ENCODE results near the gene ETV5.

Gene ETV5

GRCh38 chr3:186077466-186077865 lies 31.4 kb downstream of the ETV5 start:
- Histone ChIP-seq H3K4me1 (ENCODE audit: control insufficient read depth, insufficient read depth, low read length) (no peaks in the 10 kb centered on the region), H3K9me3 (ENCODE audit: control insufficient read depth, low read length) (peaks cover 9% of the 10 kb centered on the region), H3K9ac (ENCODE audit: low read length) (no peak overlapping the region), H3K4me3 (ENCODE audit: low read length) (no peak overlapping the region), H3K36me3 (ENCODE audit: control insufficient read depth, insufficient read depth, low read length, severe bottlenecking) (peaks cover 42% of the 10 kb centered on the region), H3K27me3 (replicated peaks; ENCODE audit: control insufficient read depth, insufficient read depth, low read length) (no peaks in the 10 kb centered on the region)
- no peak for DNase-seq (ENCODE audit: low read depth)

- DNase-seq (ENCODE audit: low read depth), result no peak
- peaks cover 42% of the 10 kb centered on the region for H3K36me3 ChIP-seq (ENCODE audit: control insufficient read depth, insufficient read depth, low read length, severe bottlenecking)
These were observed 32.8 kb downstream of the ETV5 start for GRCh38 chr3:186075931-186076567.

GRCh38 chr3:186075489-186075888 lies 33.4 kb downstream of the ETV5 start:
- Histone ChIP-seq H3K27me3 (replicated peaks; ENCODE audit: control insufficient read depth, insufficient read depth, low read length) (no peaks in the 10 kb centered on the region), H3K9ac (ENCODE audit: low read length) (no peak overlapping the region), H3K4me3 (ENCODE audit: low read length) (no peak overlapping the region), H3K36me3 (ENCODE audit: control insufficient read depth, insufficient read depth, low read length, severe bottlenecking) (peaks cover 37% of the 10 kb centered on the region), H3K4me1 (ENCODE audit: control insufficient read depth, insufficient read depth, low read length) (peaks cover 4% of the 10 kb centered on the region), H3K9me3 (ENCODE audit: control insufficient read depth, low read length) (peaks cover 9% of the 10 kb centered on the region)
- no peak for DNase-seq (ENCODE audit: low read depth)

More at GRCh38 chr3:186075931-186076567, 32.8 kb downstream of the ETV5 start:
- H3K9me3 ChIP-seq (ENCODE audit: control insufficient read depth, low read length), result peaks cover 9% of the 10 kb centered on the region
- no peak overlapping the region for H3K4me3 ChIP-seq (ENCODE audit: low read length)
- no peaks in the 10 kb centered on the region for H3K27me3 ChIP-seq (replicated peaks; ENCODE audit: control insufficient read depth, insufficient read depth, low read length)
- H3K9ac ChIP-seq (ENCODE audit: low read length), result no peak overlapping the region
- H3K4me1 ChIP-seq (ENCODE audit: control insufficient read depth, insufficient read depth, low read length), result peaks cover 2% of the 10 kb centered on the region

GRCh38 chr3:186073641-186074040 lies 35.2 kb downstream of the ETV5 start:
- no peak for DNase-seq (ENCODE audit: low read depth)
- peaks cover 25% of the 10 kb centered on the region for H3K36me3 ChIP-seq (ENCODE audit: control insufficient read depth, insufficient read depth, low read length, severe bottlenecking)
- H3K9ac ChIP-seq (ENCODE audit: low read length), result no peak overlapping the region
- no peak overlapping the region for H3K4me3 ChIP-seq (ENCODE audit: low read length)
- H3K9me3 ChIP-seq (ENCODE audit: control insufficient read depth, low read length), result peaks cover 9% of the 10 kb centered on the region
- no peaks in the 10 kb centered on the region for H3K27me3 ChIP-seq (replicated peaks; ENCODE audit: control insufficient read depth, insufficient read depth, low read length)
- peaks cover 4% of the 10 kb centered on the region for H3K4me1 ChIP-seq (ENCODE audit: control insufficient read depth, insufficient read depth, low read length)

GRCh38 chr3:186070996-186071395 lies 37.9 kb downstream of the ETV5 start:
- no peak overlapping the region for H3K9ac ChIP-seq (ENCODE audit: low read length)
- H3K27me3 ChIP-seq (replicated peaks; ENCODE audit: control insufficient read depth, insufficient read depth, low read length), result no peaks in the 10 kb centered on the region

GRCh38 chr3:186070550-186070949 lies 38.3 kb downstream of the ETV5 start:
- H3K4me1 ChIP-seq (ENCODE audit: control insufficient read depth, insufficient read depth, low read length), result peaks cover 4% of the 10 kb centered on the region
- no peak for DNase-seq (ENCODE audit: low read depth)
- peaks cover 8% of the 10 kb centered on the region for H3K9me3 ChIP-seq (ENCODE audit: control insufficient read depth, low read length)
- no peaks in the 10 kb centered on the region for H3K27me3 ChIP-seq (replicated peaks; ENCODE audit: control insufficient read depth, insufficient read depth, low read length)
- H3K4me3 ChIP-seq (ENCODE audit: low read length), result no peak overlapping the region
- no peak overlapping the region for H3K9ac ChIP-seq (ENCODE audit: low read length)
- peaks cover 12% of the 10 kb centered on the region for H3K36me3 ChIP-seq (ENCODE audit: control insufficient read depth, insufficient read depth, low read length, severe bottlenecking)

More at GRCh38 chr3:186070996-186071395, 37.9 kb downstream of the ETV5 start:
- no peak for DNase-seq (ENCODE audit: low read depth)
- H3K36me3 ChIP-seq (ENCODE audit: control insufficient read depth, insufficient read depth, low read length, severe bottlenecking), result peaks cover 14% of the 10 kb centered on the region
- no peak overlapping the region for H3K4me3 ChIP-seq (ENCODE audit: low read length)
- H3K4me1 ChIP-seq (ENCODE audit: control insufficient read depth, insufficient read depth, low read length), result peaks cover 4% of the 10 kb centered on the region
- H3K9me3 ChIP-seq (ENCODE audit: control insufficient read depth, low read length), result peaks cover 9% of the 10 kb centered on the region

- peaks cover 12% of the 10 kb centered on the region for H3K36me3 ChIP-seq (ENCODE audit: control insufficient read depth, insufficient read depth, low read length, severe bottlenecking)
- peaks cover 4% of the 10 kb centered on the region for H3K4me1 ChIP-seq (ENCODE audit: control insufficient read depth, insufficient read depth, low read length)
- H3K9ac ChIP-seq (ENCODE audit: low read length), result no peak overlapping the region
- peaks cover 5% of the 10 kb centered on the region for H3K9me3 ChIP-seq (ENCODE audit: control insufficient read depth, low read length)
- no peak overlapping the region for H3K4me3 ChIP-seq (ENCODE audit: low read length)
- no peaks in the 10 kb centered on the region for H3K27me3 ChIP-seq (replicated peaks; ENCODE audit: control insufficient read depth, insufficient read depth, low read length)
- DNase-seq (ENCODE audit: low read depth), result no peak
These were observed 38.8 kb downstream of the ETV5 start for GRCh38 chr3:186070133-186070532.

- peaks cover 17% of the 10 kb centered on the region for H3K36me3 ChIP-seq (ENCODE audit: control insufficient read depth, insufficient read depth, low read length, severe bottlenecking)
- H3K4me3 ChIP-seq (ENCODE audit: low read length), result no peak overlapping the region
- no peak for DNase-seq (ENCODE audit: low read depth)
- H3K9me3 ChIP-seq (ENCODE audit: control insufficient read depth, low read length), result no peaks in the 10 kb centered on the region
- H3K27me3 ChIP-seq (replicated peaks; ENCODE audit: control insufficient read depth, insufficient read depth, low read length), result no peaks in the 10 kb centered on the region
- no peak overlapping the region for H3K9ac ChIP-seq (ENCODE audit: low read length)
- H3K4me1 ChIP-seq (ENCODE audit: control insufficient read depth, insufficient read depth, low read length), result peaks cover 4% of the 10 kb centered on the region
These were observed 39.7 kb downstream of the ETV5 start for GRCh38 chr3:186069199-186069598.

GRCh38 chr3:186068243-186068552 lies 40.7 kb downstream of the ETV5 start:
- no peak for DNase-seq (ENCODE audit: low read depth)
- H3K27me3 ChIP-seq (replicated peaks; ENCODE audit: control insufficient read depth, insufficient read depth, low read length), result no peaks in the 10 kb centered on the region
- peaks cover 4% of the 10 kb centered on the region for H3K4me1 ChIP-seq (ENCODE audit: control insufficient read depth, insufficient read depth, low read length)
- H3K36me3 ChIP-seq (ENCODE audit: control insufficient read depth, insufficient read depth, low read length, severe bottlenecking), result peaks cover 19% of the 10 kb centered on the region
- no peak overlapping the region for H3K4me3 ChIP-seq (ENCODE audit: low read length)
- no peak overlapping the region for H3K9ac ChIP-seq (ENCODE audit: low read length)
- H3K9me3 ChIP-seq (ENCODE audit: control insufficient read depth, low read length), result no peaks in the 10 kb centered on the region

- H3K36me3 ChIP-seq (ENCODE audit: control insufficient read depth, insufficient read depth, low read length, severe bottlenecking), result peaks cover 19% of the 10 kb centered on the region
- no peaks in the 10 kb centered on the region for H3K9me3 ChIP-seq (ENCODE audit: control insufficient read depth, low read length)
- no peak overlapping the region for H3K9ac ChIP-seq (ENCODE audit: low read length)
- peak overlapping the region; percentile 35 for H3K4me3 ChIP-seq (ENCODE audit: low read length)
- no peaks in the 10 kb centered on the region for H3K27me3 ChIP-seq (replicated peaks; ENCODE audit: control insufficient read depth, insufficient read depth, low read length)
- peak; percentile 27 for DNase-seq (ENCODE audit: low read depth)
- peaks cover 4% of the 10 kb centered on the region for H3K4me1 ChIP-seq (ENCODE audit: control insufficient read depth, insufficient read depth, low read length)
These were observed 41.3 kb downstream of the ETV5 start for GRCh38 chr3:186067360-186068242.

- H3K36me3 ChIP-seq (ENCODE audit: control insufficient read depth, insufficient read depth, low read length, severe bottlenecking), result peaks cover 30% of the 10 kb centered on the region
- no peak overlapping the region for H3K9ac ChIP-seq (ENCODE audit: low read length)
- H3K4me3 ChIP-seq (ENCODE audit: low read length), result no peak overlapping the region
- H3K9me3 ChIP-seq (ENCODE audit: control insufficient read depth, low read length), result no peaks in the 10 kb centered on the region
- H3K27me3 ChIP-seq (replicated peaks; ENCODE audit: control insufficient read depth, insufficient read depth, low read length), result no peaks in the 10 kb centered on the region
- H3K4me1 ChIP-seq (ENCODE audit: control insufficient read depth, insufficient read depth, low read length), result peaks cover 11% of the 10 kb centered on the region
- no peak for DNase-seq (ENCODE audit: low read depth)
These were observed 48.7 kb downstream of the ETV5 start for GRCh38 chr3:186060222-186060621.
